Endothelial cell of umbilical vein (primary cell): Measurements from ENCODE around the gene PRDM2. TPM values are rescaled to one million over a fixed set of nuclear protein-coding genes. Genes with fewer than 3 reads are reported as not detected.

ENCODE experiments used
- BruUV-seq: library from RNA; stranded (reverse); fragments of 400-500 nt; replicated peaks from 2 replicates; lab custom pipeline; 2021; lab: Mats Ljungman, UMichigan
- CTCF ChIA-PET: fragments of 300-600, 350-600 bp; sonication (Branson Sonifier 250); formaldehyde crosslinking; loops from one replicate; lab custom pipeline; 2021; ENCODE audit warnings: antibody characterized with exemption, inconsistent platforms; lab: Charles Lee
- POLR2A ChIA-PET: fragments of 300-600, 350-600 bp; sonication (Branson Sonifier 250); formaldehyde crosslinking; loops from one replicate; lab custom pipeline; 2021; ENCODE audit warnings: antibody characterized with exemption, inconsistent platforms; lab: Charles Lee
- DNase-seq: peaks from one replicate; pipeline ENCODE4 v3.0.0-alpha.2; 2011; ENCODE audit warnings: low read depth, low spot score
- FAIRE-seq: peaks from 2 replicates; lab custom pipeline; 2011; peaks lifted over from hg19 to GRCh38; lab: Jason Lieb, UNC
- H2AFZ ChIP-seq: 2 replicates; pipeline ENCODE4 v1.6.0; 2012; ENCODE audit warnings: low read depth, low read length, control low read depth, inconsistent platforms
- H3K27ac ChIP-seq: 2 replicates; pipeline ENCODE4 v1.5.1; 2011; ENCODE audit warnings: low read depth, mild to moderate bottlenecking, control low read depth, low read length, moderate library complexity; ENCODE audit not compliant: insufficient read depth
- H3K27me3 ChIP-seq, 2 experiments: 2 replicates each; pipeline versions ENCODE4 v1.6.0 to v1.6.1; 2011; ENCODE audit warnings: low read length in 2 of 2, mixed read lengths in 1 of 2; ENCODE audit not compliant: control insufficient read depth in 2 of 2, insufficient read depth in 2 of 2
- H3K36me3 ChIP-seq, 2 experiments: 2 replicates in 1 of 2; 3 replicates in 1 of 2; pipeline ENCODE4 v1.5.1; 2011; ENCODE audit warnings: low read length in 2 of 2, mild to moderate bottlenecking in 1 of 2, moderate library complexity in 1 of 2; ENCODE audit not compliant: control insufficient read depth in 2 of 2, insufficient read depth in 2 of 2; ENCODE audit errors: extremely low read depth in 1 of 2
- H3K4me1 ChIP-seq: 3 replicates; pipeline ENCODE4 v1.5.1; 2011; ENCODE audit warnings: mild to moderate bottlenecking, low read length; ENCODE audit not compliant: control insufficient read depth, insufficient read depth; ENCODE audit errors: extremely low read depth
- H3K4me2 ChIP-seq: 2 replicates; pipeline ENCODE4 v1.6.1; 2011; ENCODE audit warnings: low read length, control low read depth, mixed read lengths; ENCODE audit not compliant: insufficient read depth
- H3K4me3 ChIP-seq, 3 experiments: fragments of 200-600 bp in 1 of 3; sonication (generic), shearing (Covaris generic) in 1 of 3; replicated peaks in 1 of 3; 2 replicates each; pipeline ENCODE4 v1.5.1; 2011 to 2016; ENCODE audit warnings: control low read depth in 3 of 3, low read length in 3 of 3, mild to moderate bottlenecking in 2 of 3, inconsistent platforms in 1 of 3, low read depth in 1 of 3, moderate library complexity in 1 of 3; ENCODE audit not compliant: insufficient read depth in 1 of 3
- H3K79me2 ChIP-seq: 2 replicates; pipeline ENCODE4 v1.6.0; 2012; ENCODE audit warnings: low read length, inconsistent platforms; ENCODE audit not compliant: control insufficient read depth, insufficient read depth
- H3K9ac ChIP-seq: replicated peaks from 2 replicates; pipeline ENCODE3; 2011; ENCODE audit warnings: low read length, control low read depth; ENCODE audit not compliant: insufficient read depth; ENCODE audit errors: extremely low read depth
- H3K9me1 ChIP-seq: replicated peaks from 3 replicates; pipeline ENCODE4 v1.6.0; 2011; ENCODE audit warnings: mild to moderate bottlenecking, low read length; ENCODE audit not compliant: control insufficient read depth, insufficient read depth; ENCODE audit errors: extremely low read depth
- H3K9me3 ChIP-seq: replicated peaks from 2 replicates; pipeline ENCODE4 v1.5.1; 2012; ENCODE audit warnings: low read length, inconsistent platforms; ENCODE audit not compliant: control insufficient read depth, insufficient read depth
- H4K20me1 ChIP-seq: replicated peaks from 2 replicates; pipeline ENCODE3; 2011; ENCODE audit warnings: mild to moderate bottlenecking, low read length; ENCODE audit not compliant: control insufficient read depth, insufficient read depth; ENCODE audit errors: extremely low read depth
- EZH2 ChIP-seq: IDR thresholded peaks from 2 replicates; pipeline ENCODE4 v1.6.1; 2012; ENCODE audit warnings: borderline replicate concordance, low read depth, mild to moderate bottlenecking, moderate library complexity, low read length, inconsistent platforms; ENCODE audit not compliant: severe bottlenecking
- FOS ChIP-seq: IDR thresholded peaks from 2 replicates; pipeline ENCODE4 v1.6.1; 2011; ENCODE audit warnings: mild to moderate bottlenecking, low read length, moderate library complexity, borderline replicate concordance; ENCODE audit not compliant: insufficient read depth
- GATA2 ChIP-seq: IDR thresholded peaks from 2 replicates; pipeline ENCODE4 v1.7.0; 2011; ENCODE audit warnings: low read depth, mild to moderate bottlenecking, moderate library complexity, mixed read lengths, low read length; ENCODE audit not compliant: insufficient read length, insufficient read depth
- JUN ChIP-seq: IDR thresholded peaks from 2 replicates; pipeline ENCODE4 v1.6.1; 2011; ENCODE audit warnings: borderline replicate concordance, low read depth; ENCODE audit not compliant: insufficient read length, insufficient read depth
- MYC ChIP-seq: IDR thresholded peaks from one replicate; pipeline ENCODE4 v1.6.1; 2011; ENCODE audit warnings: mild to moderate bottlenecking, low read depth, low read length
- POLR2A ChIP-seq: IDR thresholded peaks from 2 replicates; pipeline ENCODE4 v1.6.1; 2012; ENCODE audit warnings: low read depth, mild to moderate bottlenecking, control low read depth, low read length
- POLR2AphosphoS5 ChIP-seq: IDR thresholded peaks from 2 replicates; pipeline ENCODE4 v1.6.1; 2012; ENCODE audit warnings: low read depth, mild to moderate bottlenecking, control low read depth, low read length, moderate library complexity; ENCODE audit not compliant: insufficient read depth
- dilution Hi-C: fragments of 300-500 bp; cut with MboI; formaldehyde crosslinking; loops from one replicate; pipeline ENCODE4 v1.15.0; 2019; ENCODE audit warnings: low sequenced_read_pairs; ENCODE audit not compliant: extremely low pct_ligation_motif_present
- intact Hi-C: fragments of 100-400 bp; cut with micrococcal nuclease; formaldehyde crosslinking; loops from one replicate; pipeline ENCODE4 v1.10.0; 2022
- polyA plus RNA-seq, 4 experiments: library from polyadenylated mRNA; depleted of rRNA in 3 of 4; stranded (reverse) in 3 of 4; unstranded in 1 of 4; fragments of >200 nt; gene quantifications; 2 replicates each; pipeline versions ENCODE4 v1.2.1 to v1.2.3, GENCODE V29; 2011 to 2012; ENCODE audit warnings: missing spikeins in 1 of 4
- total RNA-seq: library from RNA; stranded (reverse); gene quantifications from 2 replicates; pipeline ENCODE4 v1.2.3, GENCODE V29; 2021
- TF ChIP-seq, protein P1 (sequence below), 2 donors: IDR thresholded peaks; 1 replicate in 1 of 2; 2 replicates in 1 of 2; pipeline ENCODE4 v1.5.1; 2011; ENCODE audit warnings: low read length in 2 of 2, mild to moderate bottlenecking in 2 of 2, moderate library complexity in 2 of 2, control low read depth in 1 of 2, inconsistent platforms in 1 of 2, low read depth in 1 of 2; ENCODE audit not compliant: insufficient read depth in 1 of 2; ENCODE audit errors: extremely low read depth in 1 of 2
- TF ChIP-seq, protein P2 (sequence below): IDR thresholded peaks from 2 replicates; pipeline ENCODE4 v1.6.1; 2011; ENCODE audit not compliant: insufficient read depth, insufficient read length

PRDM2 gene
- total and polyA plus RNA-seq, 2 donors (not counting 3 experiments of a cell fraction or from before 2014, with no cell fraction given), result 11.3 to 35.7 TPM

DNA sequence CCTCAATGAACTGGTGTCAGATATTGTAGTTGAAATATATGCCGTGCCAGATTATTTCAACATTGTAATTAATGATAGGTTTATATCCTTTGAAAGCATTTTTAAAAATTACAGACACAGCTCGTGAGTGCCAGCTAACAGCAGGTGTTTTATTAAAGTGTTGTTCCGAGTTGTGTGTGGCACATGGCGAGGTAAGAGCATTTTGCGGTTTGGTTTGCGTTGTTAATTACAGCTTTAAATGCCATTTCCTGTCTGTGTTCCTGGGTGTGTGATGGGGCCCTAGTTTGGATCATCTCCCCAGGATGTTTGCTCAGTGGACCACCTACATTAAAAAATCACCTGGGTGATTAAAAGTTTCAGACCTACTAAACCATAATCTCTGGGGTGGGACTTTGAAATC is 97.4 kb downstream of the PRDM2 start:
- POLR2A ChIA-PET, result no interaction called here
- FAIRE-seq, result no peak
- no peaks in the 10 kb centered on the region for H3K4me1 ChIP-seq
- no peaks in the 10 kb centered on the region for H3K9me3 ChIP-seq
- no peak overlapping the region for H3K9ac ChIP-seq
- dilution Hi-C loops (no loop called here), intact Hi-C loops (no loop called here)
- H3K4me3 ChIP-seq, result no peak overlapping the region
- H2AFZ ChIP-seq, result no peak overlapping the region
- no peaks in the 10 kb centered on the region for H3K9me1 ChIP-seq
- TF ChIP-seq FOS, result no peak
- TF ChIP-seq EZH2, result no peak
- no peak for TF ChIP-seq GATA2
- TF ChIP-seq, protein P1, sequence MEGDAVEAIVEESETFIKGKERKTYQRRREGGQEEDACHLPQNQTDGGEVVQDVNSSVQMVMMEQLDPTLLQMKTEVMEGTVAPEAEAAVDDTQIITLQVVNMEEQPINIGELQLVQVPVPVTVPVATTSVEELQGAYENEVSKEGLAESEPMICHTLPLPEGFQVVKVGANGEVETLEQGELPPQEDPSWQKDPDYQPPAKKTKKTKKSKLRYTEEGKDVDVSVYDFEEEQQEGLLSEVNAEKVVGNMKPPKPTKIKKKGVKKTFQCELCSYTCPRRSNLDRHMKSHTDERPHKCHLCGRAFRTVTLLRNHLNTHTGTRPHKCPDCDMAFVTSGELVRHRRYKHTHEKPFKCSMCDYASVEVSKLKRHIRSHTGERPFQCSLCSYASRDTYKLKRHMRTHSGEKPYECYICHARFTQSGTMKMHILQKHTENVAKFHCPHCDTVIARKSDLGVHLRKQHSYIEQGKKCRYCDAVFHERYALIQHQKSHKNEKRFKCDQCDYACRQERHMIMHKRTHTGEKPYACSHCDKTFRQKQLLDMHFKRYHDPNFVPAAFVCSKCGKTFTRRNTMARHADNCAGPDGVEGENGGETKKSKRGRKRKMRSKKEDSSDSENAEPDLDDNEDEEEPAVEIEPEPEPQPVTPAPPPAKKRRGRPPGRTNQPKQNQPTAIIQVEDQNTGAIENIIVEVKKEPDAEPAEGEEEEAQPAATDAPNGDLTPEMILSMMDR (IDR thresholded peaks at IDR 0.05; ENCODE audit: extremely low read depth in 1 of 2, insufficient read depth in 1 of 2, low read depth in 1 of 2, low read length in 2 of 2), result no peak
- TF ChIP-seq, protein P2, sequence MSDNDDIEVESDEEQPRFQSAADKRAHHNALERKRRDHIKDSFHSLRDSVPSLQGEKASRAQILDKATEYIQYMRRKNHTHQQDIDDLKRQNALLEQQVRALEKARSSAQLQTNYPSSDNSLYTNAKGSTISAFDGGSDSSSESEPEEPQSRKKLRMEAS, result no peak
- TF ChIP-seq POLR2AphosphoS5, result no peak
- TF ChIP-seq MYC, result no peak
- no peak for TF ChIP-seq POLR2A
- no peak for TF ChIP-seq JUN
- H3K27me3 ChIP-seq, result no peaks in the 10 kb centered on the region
- DNase-seq, result no peak
- H3K4me2 ChIP-seq, result no peak overlapping the region
- no TSS peak for BruUV-seq
- no peak overlapping the region for H3K27ac ChIP-seq
- no peaks in the 10 kb centered on the region for H3K36me3 ChIP-seq
- no peaks in the 10 kb centered on the region for H4K20me1 ChIP-seq
- H3K79me2 ChIP-seq, result no peaks in the 10 kb centered on the region
- CTCF ChIA-PET, result interaction anchor here (1.3 kb wide), 1 partner anchor 10 kb away, joined by 3 read pairs; no protein-coding TSS in a partner anchor
